GM18868 (cell line): Measurements from ENCODE around the gene LEKR1.

ENCODE experiments used
- ATAC-seq: cut with Tn5 transposase; IDR thresholded peaks from one replicate; pipeline ENCODE4 v1.9.1; 2021; ENCODE audit warnings: mild to moderate bottlenecking, moderate library complexity; ENCODE audit not compliant: unreplicated experiment

The LEKR1 gene

DNA sequence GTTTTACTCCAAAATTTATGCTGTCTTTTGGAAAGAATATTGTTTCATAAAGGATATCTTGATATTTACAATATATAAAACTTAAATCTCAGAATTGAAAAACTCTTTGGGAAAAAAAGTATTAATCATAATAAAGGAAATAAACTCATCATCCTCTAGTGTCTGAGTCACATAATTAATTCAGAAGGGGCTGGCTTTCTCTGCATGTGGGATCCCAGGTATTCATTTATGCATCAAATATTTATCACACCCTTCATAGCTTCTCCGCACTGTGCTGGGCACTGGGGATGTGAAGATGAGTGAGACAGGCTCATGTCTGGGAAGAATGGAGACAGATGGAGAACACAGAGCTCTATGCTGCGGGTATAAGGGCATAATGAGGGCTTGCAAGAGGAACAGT lies 268.1 kb downstream of the LEKR1 start:
- ATAC-seq, result no peak

DNA sequence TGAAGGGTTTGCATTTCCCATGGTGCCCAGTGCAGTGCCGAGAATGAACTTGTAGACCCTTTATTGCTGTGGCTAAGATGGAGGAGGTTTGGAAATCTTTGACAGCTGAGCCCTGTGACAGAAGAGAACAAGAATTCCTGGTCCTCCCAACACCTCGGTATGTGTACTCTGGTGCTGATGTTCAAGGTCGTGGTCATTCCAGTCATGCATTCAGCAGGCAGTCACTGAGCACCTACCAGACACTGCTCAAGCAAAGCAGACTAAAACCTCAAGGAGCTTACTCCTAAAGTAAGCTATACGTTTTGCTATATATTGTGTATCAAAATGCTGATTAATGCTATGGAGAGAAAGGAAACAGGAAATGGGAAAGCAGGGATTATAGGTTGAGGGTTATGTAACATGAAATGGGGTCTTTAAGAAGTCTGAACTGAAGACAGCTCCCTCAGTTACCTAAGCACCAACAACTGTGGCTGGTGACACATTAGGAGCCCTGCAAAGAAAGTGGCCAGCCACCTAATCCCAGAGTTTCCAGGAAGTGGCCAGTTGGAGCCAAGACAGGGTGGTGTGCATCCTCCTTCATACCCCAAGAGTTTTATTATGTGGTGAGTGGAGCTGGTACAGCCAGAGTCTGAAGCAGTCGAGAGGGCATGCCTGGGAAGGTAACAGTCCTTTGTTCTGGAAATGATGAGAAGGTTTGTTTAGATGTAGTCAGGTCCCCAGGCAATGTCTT lies 268.8 kb downstream of the LEKR1 start:
- ATAC-seq, result no peak
